HEK293 (cell line): Measurements from ENCODE around the gene IRX1.

Experiments used
- CTCF ChIA-PET: fragments of 350-600 bp; formaldehyde crosslinking; extraction: SDS; loops from one replicate; lab custom pipeline; 2021; ENCODE audit warnings: antibody characterized with exemption; lab: Yijun Ruan, JAX
- POLR2A ChIA-PET: fragments of 300-600 bp; formaldehyde crosslinking; extraction: SDS; loops from one replicate; lab custom pipeline; 2020; ENCODE audit warnings: antibody characterized with exemption, inconsistent platforms; lab: Yijun Ruan, JAX
- H3K27ac ChIP-seq: fragments of 200-500 bp; sonication (Bioruptor generic); 2 replicates; pipeline ENCODE4 v1.5.1; 2014; ENCODE audit warnings: low read depth, low read length, control low read depth, inconsistent platforms; ENCODE audit errors: extremely low read depth
- H3K36me3 ChIP-seq, 2 experiments: fragments of 200-500 bp in 1 of 2; sonication (Bioruptor generic) in 1 of 2; 1 replicate in 1 of 2; 2 replicates in 1 of 2; pipeline ENCODE4 v1.5.1; 2014 to 2017; ENCODE audit warnings: inconsistent platforms in 2 of 2, low read length in 2 of 2; ENCODE audit not compliant: control insufficient read depth in 2 of 2, insufficient read depth in 1 of 2
- H3K4me1 ChIP-seq: fragments of 200-500 bp; sonication (Bioruptor generic); 2 replicates; pipeline ENCODE4 v1.5.1; 2014; ENCODE audit warnings: mild to moderate bottlenecking, low read length, inconsistent platforms; ENCODE audit not compliant: control insufficient read depth, insufficient read depth
- H3K4me3 ChIP-seq: 2 replicates; pipeline ENCODE4 v1.5.1; 2011; ENCODE audit warnings: low read depth, mild to moderate bottlenecking, control low read depth, low read length, moderate library complexity
- H3K9me3 ChIP-seq: fragments of 200-500 bp; sonication (Bioruptor generic); 2 replicates; pipeline ENCODE4 v1.5.1; 2014; ENCODE audit warnings: low read depth, low read length, inconsistent platforms; ENCODE audit not compliant: control insufficient read depth, insufficient read depth
- HOXD13 ChIP-seq: sonication (generic); formaldehyde crosslinking; IDR thresholded peaks from 2 replicates; pipeline ENCODE4 v1.8.0; 2022; ENCODE audit warnings: missing genetic modification reagents, borderline replicate concordance
- KLF8 ChIP-seq: fragments of 450-650 bp; formaldehyde crosslinking; IDR thresholded peaks from 2 replicates; pipeline ENCODE4 v1.5.1; 2016; ENCODE audit warnings: missing biosample characterization, missing genetic modification characterization
- OSR2 ChIP-seq: fragments of 450-650 bp; formaldehyde crosslinking; IDR thresholded peaks from 2 replicates; pipeline ENCODE4 v1.5.1; 2016; ENCODE audit warnings: missing biosample characterization, missing genetic modification characterization
- PATZ1 ChIP-seq: fragments of 450-650 bp; formaldehyde crosslinking; IDR thresholded peaks from 2 replicates; pipeline ENCODE4 v1.5.1; 2016; ENCODE audit warnings: missing biosample characterization, missing genetic modification characterization
- PRDM4 ChIP-seq: fragments of 450-650 bp; formaldehyde crosslinking; IDR thresholded peaks from 2 replicates; pipeline ENCODE4 v1.5.1; 2017; ENCODE audit warnings: missing biosample characterization, missing genetic modification characterization
- TCF7L2 ChIP-seq: IDR thresholded peaks from 2 replicates; pipeline ENCODE4 v1.6.1; 2011; ENCODE audit warnings: low read depth, mild to moderate bottlenecking, inconsistent platforms, low read length, moderate library complexity, borderline replicate concordance
- ZBTB10 ChIP-seq: fragments of 450-650 bp; formaldehyde crosslinking; IDR thresholded peaks from 2 replicates; pipeline ENCODE4 v1.5.1; 2016; ENCODE audit warnings: missing biosample characterization, missing genetic modification characterization
- ZFP3 ChIP-seq: fragments of 450-650 bp; formaldehyde crosslinking; IDR thresholded peaks from 2 replicates; pipeline ENCODE4 v1.5.1; 2016; ENCODE audit warnings: low read depth, missing biosample characterization, missing genetic modification characterization
- ZNF16 ChIP-seq: fragments of 450-650 bp; formaldehyde crosslinking; IDR thresholded peaks from 2 replicates; pipeline ENCODE4 v1.5.1; 2016; ENCODE audit warnings: low read depth, missing biosample characterization, missing genetic modification characterization
- ZNF211 ChIP-seq: fragments of 450-650 bp; formaldehyde crosslinking; IDR thresholded peaks from 2 replicates; pipeline ENCODE4 v1.5.1; 2016; ENCODE audit warnings: low read depth, missing biosample characterization, missing genetic modification characterization
- ZNF280C ChIP-seq: fragments of 450-650 bp; formaldehyde crosslinking; IDR thresholded peaks from 2 replicates; pipeline ENCODE4 v1.5.1; 2016; ENCODE audit warnings: missing biosample characterization, missing genetic modification characterization
- ZNF280D ChIP-seq: fragments of 450-650 bp; formaldehyde crosslinking; IDR thresholded peaks from 2 replicates; pipeline ENCODE4 v1.5.1; 2016; ENCODE audit warnings: missing biosample characterization, missing genetic modification characterization
- ZNF366 ChIP-seq: fragments of 450-650 bp; formaldehyde crosslinking; conservative IDR thresholded peaks from 2 replicates; pipeline ENCODE4 v1.5.1; 2016; ENCODE audit warnings: missing biosample characterization, missing genetic modification characterization
- ZNF488 ChIP-seq: fragments of 450-650 bp; formaldehyde crosslinking; IDR thresholded peaks from 2 replicates; pipeline ENCODE4 v1.5.1; 2016; ENCODE audit warnings: missing biosample characterization, missing genetic modification characterization
- ZNF580 ChIP-seq: fragments of 450-650 bp; formaldehyde crosslinking; IDR thresholded peaks from 2 replicates; pipeline ENCODE4 v1.5.1; 2016; ENCODE audit warnings: missing biosample characterization, missing genetic modification characterization
- ZNF610 ChIP-seq: fragments of 450-650 bp; formaldehyde crosslinking; IDR thresholded peaks from 2 replicates; pipeline ENCODE4 v1.5.1; 2016; ENCODE audit warnings: missing biosample characterization, missing genetic modification characterization, borderline replicate concordance
- ZNF623 ChIP-seq: fragments of 450-650 bp; formaldehyde crosslinking; IDR thresholded peaks from 2 replicates; pipeline ENCODE4 v1.5.1; 2016; ENCODE audit warnings: missing biosample characterization, missing genetic modification characterization
- ZNF658 ChIP-seq: fragments of 450-650 bp; formaldehyde crosslinking; IDR thresholded peaks from 2 replicates; pipeline ENCODE4; 2016; ENCODE audit warnings: missing biosample characterization, missing genetic modification characterization
- ZNF677 ChIP-seq: fragments of 450-650 bp; IDR thresholded peaks from 2 replicates; pipeline ENCODE4 v1.5.0; 2018; ENCODE audit warnings: missing biosample characterization, mild to moderate bottlenecking, missing genetic modification characterization, moderate library complexity
- ZNF701 ChIP-seq: fragments of 450-650 bp; formaldehyde crosslinking; IDR thresholded peaks from 2 replicates; pipeline ENCODE4 v1.5.1; 2016; ENCODE audit warnings: missing biosample characterization, missing genetic modification characterization

IRX1 gene

GRCh38 chr5:3590161-3590966 is 5.3 kb upstream of the IRX1 start:
- H3K27ac ChIP-seq = no peak overlapping the region
- H3K9me3 ChIP-seq = no peaks in the 10 kb centered on the region
- ChIA-PET POLR2A (no interaction called here), CTCF (no interaction called here)
- H3K4me3 ChIP-seq = no peak overlapping the region
- TF ChIP-seq PRDM4 (tag by site-specific recombination) = no peak
- no peak for TF ChIP-seq ZNF488 (tag by site-specific recombination)
- TF ChIP-seq ZNF280D (tag by site-specific recombination) = no peak
- no peak for TF ChIP-seq ZNF580 (tag by site-specific recombination)
- TF ChIP-seq ZBTB10 = no peak
- no peak for TF ChIP-seq TCF7L2
- TF ChIP-seq KLF8 = no peak
- TF ChIP-seq PATZ1 (tag by site-specific recombination) = no peak
- no peak for TF ChIP-seq ZNF211 (tag by site-specific recombination)
- no peak for TF ChIP-seq ZNF280C (tag by site-specific recombination)
- TF ChIP-seq OSR2 (tag by site-specific recombination) = no peak
- TF ChIP-seq ZNF623 (tag by site-specific recombination) = no peak
- TF ChIP-seq ZFP3 = no peak
- TF ChIP-seq ZNF610 (tag by site-specific recombination) = no peak
- no peak for TF ChIP-seq ZNF16 (tag by site-specific recombination)
- TF ChIP-seq ZNF701 (tag by site-specific recombination) = no peak
- TF ChIP-seq ZNF677 (tag by site-specific recombination) = no peak
- TF ChIP-seq ZNF658 = no peak
- TF ChIP-seq ZNF366 (tag by site-specific recombination) = no peak
- TF ChIP-seq HOXD13 (CRISPR knock-in tag) = no peak
- TF ChIP-seq, all 188 proteins: peak for 0
- no peaks in the 10 kb centered on the region for H3K36me3 ChIP-seq
- no peaks in the 10 kb centered on the region for H3K4me1 ChIP-seq
